Endodermal cell (in vitro differentiated cells): ENCODE results near the gene TLR9. TPM values are rescaled to one million over a fixed set of nuclear protein-coding genes. Genes with fewer than 3 reads are reported as not detected.
"Not testable (repeated sequence)": the region's sequence is repeated elsewhere in the genome, so short reads cannot be mapped to it uniquely, and the experiment has no call there.

Source experiments
- DNase-seq: peaks from one replicate; pipeline ENCODE4 v3.0.0-alpha.2; 2017
- H3K27ac ChIP-seq: 2 replicates; pipeline ENCODE4 v1.5.1; 2013; ENCODE audit warnings: mild to moderate bottlenecking, low read depth, low read length, moderate library complexity
- H3K27me3 ChIP-seq: 2 replicates; pipeline ENCODE4 v1.6.1; 2013; ENCODE audit warnings: mild to moderate bottlenecking, low read length, moderate library complexity; ENCODE audit not compliant: insufficient read depth, control insufficient read depth, poor library complexity, severe bottlenecking
- H3K36me3 ChIP-seq: 2 replicates; pipeline ENCODE4 v1.7.0; 2013; ENCODE audit warnings: mild to moderate bottlenecking, low read length, moderate library complexity; ENCODE audit not compliant: control insufficient read depth, insufficient read depth
- H3K4me1 ChIP-seq: one replicate; pipeline ENCODE4 v1.7.0; 2013; ENCODE audit warnings: low read length; ENCODE audit not compliant: control insufficient read depth, insufficient read depth
- H3K4me3 ChIP-seq: 2 replicates; pipeline ENCODE4 v1.5.1; 2013; ENCODE audit warnings: mild to moderate bottlenecking, low read length, moderate library complexity
- H3K9ac ChIP-seq: 2 replicates; pipeline ENCODE4 v1.6.1; 2013; ENCODE audit warnings: mild to moderate bottlenecking, low read length, moderate library complexity; ENCODE audit not compliant: poor library complexity, severe bottlenecking; ENCODE audit errors: extremely low read depth
- H3K9me3 ChIP-seq: 2 replicates; pipeline ENCODE4 v1.6.1; 2013; ENCODE audit warnings: mild to moderate bottlenecking, low read length, moderate library complexity; ENCODE audit not compliant: control insufficient read depth
- H3K27ac Mint-ChIP-seq: 2 replicates; pipeline ENCODE4 v1.8.0; 2020; ENCODE audit warnings: mixed read lengths
- H3K27me3 Mint-ChIP-seq: 2 replicates; pipeline ENCODE4 v1.8.0; 2021; ENCODE audit warnings: mild to moderate bottlenecking, mixed read lengths; ENCODE audit not compliant: insufficient read depth
- H3K36me3 Mint-ChIP-seq: 2 replicates; pipeline ENCODE4 v1.8.0; 2020; ENCODE audit warnings: low read depth, mixed read lengths
- H3K4me1 Mint-ChIP-seq: 2 replicates; pipeline ENCODE4 v1.8.0; 2020; ENCODE audit warnings: mixed read lengths
- H3K4me3 Mint-ChIP-seq: 2 replicates; pipeline ENCODE4 v1.8.0; 2020; ENCODE audit warnings: mild to moderate bottlenecking, moderate library complexity, mixed read lengths
- H3K9me3 Mint-ChIP-seq: 2 replicates; pipeline ENCODE4 v1.8.0; 2020; ENCODE audit warnings: mild to moderate bottlenecking, mixed read lengths
- CTCF ChIP-seq: fragments of 200-600 bp; sonication (generic); conservative IDR thresholded peaks from 2 replicates; pipeline ENCODE4 v1.5.0; 2021; ENCODE audit warnings: antibody characterized with exemption, mild to moderate bottlenecking
- WGBS, 2 experiments: methylation state at CpG; one replicate each; pipeline versions ENCODE4 v1.1.5 to v1.1.7; 2013; ENCODE audit warnings: missing lambda C conversion rate in 2 of 2, mixed read lengths in 1 of 2; ENCODE audit not compliant: insufficient coverage in 1 of 2, insufficient read length in 1 of 2; 5-methylcytosine and 5-hydroxymethylcytosine counted together
- total RNA-seq, 2 donors: library from RNA; stranded (reverse); fragmentation: NEBNext Ultra II Directional in 1 of 2; extraction: Animal tissue kit (Norgen Biotek cat#: 25700) in 1 of 2; gene quantifications; 2 replicates in 1 of 2; 3 replicates in 1 of 2; pipeline ENCODE4 v1.2.1, GENCODE V29; 2021

The TLR9 gene
- total RNA-seq, 2 donors from 2014 or later: 0.11 TPM; not detected in 1

- H3K4me3 Mint-ChIP-seq: no peak overlapping the region
- Histone ChIP-seq H3K36me3 (no peaks in the 10 kb centered on the region), H3K27ac (no peak overlapping the region), H3K9me3 (no peaks in the 10 kb centered on the region), H3K27me3 (no peaks in the 10 kb centered on the region), H3K9ac (no peak overlapping the region), H3K4me3 (no peak overlapping the region), H3K4me1 (no peaks in the 10 kb centered on the region)
- H3K36me3 Mint-ChIP-seq: no peaks in the 10 kb centered on the region
- H3K4me1 Mint-ChIP-seq: peaks cover 6% of the 10 kb centered on the region
- TF ChIP-seq CTCF: no peak
- WGBS, 2 experiments: 93 to 100% methylated on average over 4 to 5 of the region's 5 CpGs
- no peak for DNase-seq
- no peak overlapping the region for H3K27ac Mint-ChIP-seq
- no peaks in the 10 kb centered on the region for H3K9me3 Mint-ChIP-seq
- H3K27me3 Mint-ChIP-seq: no peaks in the 10 kb centered on the region
Observed at GRCh38 chr3:52182196-52182595, 43.2 kb downstream of the TLR9 start.

- Mint-ChIP-seq H3K27ac (no peak overlapping the region), H3K9me3 (no peaks in the 10 kb centered on the region), H3K36me3 (no peaks in the 10 kb centered on the region), H3K4me1 (peaks cover 6% of the 10 kb centered on the region), H3K4me3 (no peak overlapping the region), H3K27me3 (no peaks in the 10 kb centered on the region)
- H3K36me3 ChIP-seq: no peaks in the 10 kb centered on the region
- no peak for DNase-seq
- H3K9me3 ChIP-seq: no peaks in the 10 kb centered on the region
- no peak for TF ChIP-seq CTCF
- WGBS, 2 experiments: 68 to 75% methylated on average over 2 to 4 of the region's 4 CpGs
- no peak overlapping the region for H3K9ac ChIP-seq
- no peaks in the 10 kb centered on the region for H3K27me3 ChIP-seq
- no peak overlapping the region for H3K4me3 ChIP-seq
- no peak overlapping the region for H3K27ac ChIP-seq
- H3K4me1 ChIP-seq: no peaks in the 10 kb centered on the region
Observed at GRCh38 chr3:52181543-52181942, 43.9 kb downstream of the TLR9 start.

GRCh38 chr3:52178537-52178936, 46.9 kb downstream of the TLR9 start:
- H3K27me3 Mint-ChIP-seq: no peaks in the 10 kb centered on the region
- H3K4me1 Mint-ChIP-seq: peaks cover under 1% of the 10 kb centered on the region
- H3K27ac Mint-ChIP-seq: no peak overlapping the region
- H3K4me3 Mint-ChIP-seq: no peak overlapping the region
- no peak for TF ChIP-seq CTCF
- no peaks in the 10 kb centered on the region for H3K27me3 ChIP-seq
- no peaks in the 10 kb centered on the region for H3K9me3 Mint-ChIP-seq
- 78 to 86% methylated on average over 1 of the region's 1 CpG for WGBS, 2 experiments
- no peaks in the 10 kb centered on the region for H3K4me1 ChIP-seq
- H3K36me3 ChIP-seq: no peaks in the 10 kb centered on the region
- DNase-seq: no peak
- H3K36me3 Mint-ChIP-seq: no peaks in the 10 kb centered on the region
- no peak overlapping the region for H3K9ac ChIP-seq
- H3K4me3 ChIP-seq: no peak overlapping the region
- no peaks in the 10 kb centered on the region for H3K9me3 ChIP-seq
- H3K27ac ChIP-seq: no peak overlapping the region

GRCh38 chr3:52178126-52178525, 47.3 kb downstream of the TLR9 start:
- not testable (repeated sequence) for H3K9me3 Mint-ChIP-seq, H3K4me1 ChIP-seq, H3K27me3 Mint-ChIP-seq, H3K4me1 Mint-ChIP-seq, H3K27ac Mint-ChIP-seq, H3K36me3 Mint-ChIP-seq, H3K4me3 Mint-ChIP-seq, H3K4me3 ChIP-seq, H3K27ac ChIP-seq, H3K36me3 ChIP-seq, H3K27me3 ChIP-seq, DNase-seq, H3K9me3 ChIP-seq, H3K9ac ChIP-seq
- whole genome bisulfite sequencing, 2 experiments: 80 to 93% methylated on average over 2 to 4 of the region's 4 CpGs
